OCI-LY7 (cell line): ENCODE data around the gene NAXE. TPM values are rescaled to one million over a fixed set of nuclear protein-coding genes. Genes with fewer than 3 reads are reported as not detected.

Experiments used
- BruUV-seq: library from RNA; stranded (reverse); fragments of 400-500 nt; replicated peaks from 2 replicates; lab custom pipeline; 2021; lab: Mats Ljungman, UMichigan
- CTCF ChIA-PET: fragments of 300-600 bp; sonication (Branson Sonifier 250); formaldehyde crosslinking; loops from one replicate; lab custom pipeline; 2022; ENCODE audit warnings: antibody characterized with exemption; ENCODE audit not compliant: unreplicated experiment; lab: Charles Lee
- POLR2A ChIA-PET: fragments of 300-600 bp; sonication (Branson Sonifier 250); formaldehyde crosslinking; loops from one replicate; lab custom pipeline; 2022; ENCODE audit warnings: antibody characterized with exemption; lab: Charles Lee
- DNase-seq: peaks from one replicate; pipeline ENCODE4 v3.0.0-alpha.2; 2015; ENCODE audit warnings: low spot score
- H2AFZ ChIP-seq: fragments of 200-600 bp; sonication (generic), shearing (Covaris generic); 2 replicates; pipeline ENCODE4 v1.6.1; 2014; ENCODE audit warnings: mild to moderate bottlenecking, antibody characterized with exemption, low read length, moderate library complexity
- H3K27ac ChIP-seq: fragments of 200-600 bp; sonication (generic); 2 replicates; pipeline ENCODE4 v1.5.1; 2014; ENCODE audit warnings: mixed run types, low read depth, mild to moderate bottlenecking, moderate library complexity, low read length, inconsistent platforms; ENCODE audit not compliant: poor library complexity, severe bottlenecking
- H3K36me3 ChIP-seq: fragments of 200-600 bp; sonication (generic); 2 replicates; pipeline ENCODE4 v1.6.1; 2014; ENCODE audit warnings: mild to moderate bottlenecking, antibody characterized with exemption, low read length, moderate library complexity, mixed read lengths; ENCODE audit not compliant: insufficient read depth
- H3K4me1 ChIP-seq: fragments of 200-600 bp; sonication (generic); 2 replicates; pipeline ENCODE4 v1.5.1; 2014; ENCODE audit warnings: mild to moderate bottlenecking, low read length; ENCODE audit not compliant: insufficient read depth, poor library complexity, severe bottlenecking
- H3K4me2 ChIP-seq: fragments of 200-600 bp; sonication (generic); 2 replicates; pipeline ENCODE4 v1.6.1; 2014; ENCODE audit warnings: mild to moderate bottlenecking, low read length
- H3K4me3 ChIP-seq: fragments of 200-600 bp; sonication (generic); 2 replicates; pipeline ENCODE4 v1.5.1; 2014; ENCODE audit warnings: mild to moderate bottlenecking, low read depth, low read length; ENCODE audit not compliant: poor library complexity, severe bottlenecking
- H3K79me2 ChIP-seq: fragments of 200-600 bp; sonication (generic); 2 replicates; pipeline ENCODE4 v1.6.1; 2016; ENCODE audit warnings: low read depth, mild to moderate bottlenecking, low read length, moderate library complexity, mixed read lengths; ENCODE audit not compliant: insufficient read depth
- H3K9me2 ChIP-seq: fragments of 200-600 bp; sonication (generic); 2 replicates; pipeline ENCODE4 v1.6.1; 2016; ENCODE audit warnings: mild to moderate bottlenecking, low read length, mixed read lengths; ENCODE audit not compliant: insufficient read depth
- H3K9me3 ChIP-seq: fragments of 200-600 bp; sonication (generic); 2 replicates; pipeline ENCODE4 v1.6.1; 2014; ENCODE audit warnings: mild to moderate bottlenecking, mixed run types, low read length, mixed read lengths
- H4K20me1 ChIP-seq: fragments of 200-600 bp; sonication (generic); 2 replicates; pipeline ENCODE4 v1.6.1; 2014; ENCODE audit warnings: mild to moderate bottlenecking, antibody characterized with exemption, low read length, moderate library complexity, mixed read lengths; ENCODE audit not compliant: insufficient read depth
- CTCF ChIP-seq: fragments of 200-600 bp; sonication (generic); conservative IDR thresholded peaks from 2 replicates; pipeline ENCODE4 v1.5.1; 2014; ENCODE audit warnings: mild to moderate bottlenecking, antibody characterized with exemption, low read length, moderate library complexity, mixed read lengths
- EZH2phosphoT487 ChIP-seq: fragments of 200-600 bp; sonication (generic); IDR thresholded peaks from 2 replicates; pipeline ENCODE4 v1.6.1; 2018; ENCODE audit warnings: low read depth, borderline replicate concordance, mild to moderate bottlenecking, mixed run types, antibody characterized with exemption, low read length, moderate library complexity, mixed read lengths
- intact Hi-C: fragments of 100-400 bp; cut with micrococcal nuclease; formaldehyde crosslinking; loops from one replicate; pipeline ENCODE4 v1.10.0; 2022; ENCODE audit not compliant: unreplicated experiment
- total RNA-seq, 2 experiments: library from RNA; depleted of rRNA in 1 of 2; stranded (reverse); fragments of >200 nt in 1 of 2; shearing (Covaris generic) in 1 of 2; gene quantifications; 2 replicates each; pipeline ENCODE4 v1.2.3, GENCODE V29; 2014 to 2022

Gene NAXE
- total RNA-seq, 2 experiments from 2014 or later = 61.1 to 71.6 TPM

- H3K4me2 ChIP-seq = no peak overlapping the region
- peaks cover 19% of the 10 kb centered on the region for H3K4me1 ChIP-seq
- H3K4me3 ChIP-seq = no peak overlapping the region
- TF ChIP-seq EZH2phosphoT487 (no peak), CTCF (no peak)
- BruUV-seq = no TSS peak
- H2AFZ ChIP-seq = no peak overlapping the region
- no peaks in the 10 kb centered on the region for H3K9me3 ChIP-seq
- no peak for DNase-seq
- no peak overlapping the region for H3K27ac ChIP-seq
- intact Hi-C loops = no loop called here
- H3K79me2 ChIP-seq = no peaks in the 10 kb centered on the region
- no peaks in the 10 kb centered on the region for H4K20me1 ChIP-seq
- H3K9me2 ChIP-seq = no peaks in the 10 kb centered on the region
- ChIA-PET CTCF (no interaction called here), POLR2A (no interaction called here)
- H3K36me3 ChIP-seq = no peaks in the 10 kb centered on the region
These were observed 13.5 kb upstream of the NAXE start for GRCh38 chr1:156578055-156578454.

- Histone ChIP-seq H2AFZ (no peak within 1 kb of the TSS), H4K20me1 (no peaks in the 10 kb centered on the region), H3K4me2 (no peak within 1 kb of the TSS), H3K79me2 (no peaks in the 10 kb centered on the region), H3K4me1 (peaks cover 33% of the 10 kb centered on the region), H3K9me3 (no peaks in the 10 kb centered on the region), H3K9me2 (no peaks in the 10 kb centered on the region), H3K4me3 (no peak within 1 kb of the TSS), H3K36me3 (no peaks in the 10 kb centered on the region), H3K27ac (no peak within 1 kb of the TSS)
- no TSS peak for BruUV-seq
- POLR2A ChIA-PET = interaction anchor here (0.6 to 1.1 kb wide), 6 partner anchors 17 to 236 kb away, joined by 3 to 4 read pairs (median 3); no protein-coding TSS in a partner anchor
- intact Hi-C loops = no loop called here
- no peak for DNase-seq
- TF ChIP-seq CTCF (no peak), EZH2phosphoT487 (no peak)
- CTCF ChIA-PET = interaction anchor here (1.2 kb wide), 1 partner anchor 48 kb away, joined by 3 read pairs; no protein-coding TSS in a partner anchor
These were observed 12.1 kb upstream of the NAXE start, which contains the start of gene TTC24 for GRCh38 chr1:156579472-156579871. TTC24 (plus strand) TSS chr1:156579723; CDS start chr1:156581365, 1,642 bp downstream.

GRCh38 chr1:156581661-156582387 lies 9.8 kb upstream of the NAXE start:
- intact Hi-C loops = no loop called here
- Histone ChIP-seq H2AFZ (peak overlapping the region; percentile 72), H3K4me1 (peaks cover 39% of the 10 kb centered on the region), H3K79me2 (no peaks in the 10 kb centered on the region), H3K36me3 (no peaks in the 10 kb centered on the region), H3K4me3 (peak overlapping the region; percentile 62), H3K9me3 (no peaks in the 10 kb centered on the region), H3K4me2 (peak overlapping the region; percentile 58), H4K20me1 (no peaks in the 10 kb centered on the region), H3K27ac (peak overlapping the region; percentile 40), H3K9me2 (no peaks in the 10 kb centered on the region)
- no TSS peak for BruUV-seq
- ChIA-PET CTCF (interaction anchor here (0.7 to 1.7 kb wide), 6 partner anchors 9 to 196 kb away, joined by 3 to 6 read pairs (median 3); no protein-coding TSS in a partner anchor), POLR2A (interaction anchor here (0.6 to 1.9 kb wide), 12 partner anchors 10 to 735 kb away, joined by 3 to 7 read pairs (median 4); partner anchors contain the start of genes GPATCH4 and MEF2D)
- TF ChIP-seq CTCF (no peak), EZH2phosphoT487 (no peak)
- peak; percentile 83 for DNase-seq
